Stimulated activated CD4-positive, alpha-beta T cell treated with anti-CD3 and anti-CD28 coated beads, Interleukin-1b, Interleukin-23, amount 100 ng/mL, for 4 hours (primary cell): ENCODE measurements around the gene HSD11B1L.

Source experiments
- DNase-seq, 2 donors: peaks; one replicate each; pipeline ENCODE4 v3.0.0-alpha.2; 2020; ENCODE audit warnings: low read depth in 2 of 2

Gene HSD11B1L

GRCh38 chr19:5666921-5667610, 13.8 kb upstream of the HSD11B1L start:
- no peak for DNase-seq

- DNase-seq: no peak
Measured at GRCh38 chr19:5667751-5668271, 13.0 kb upstream of the HSD11B1L start.

- no peak for DNase-seq
Measured at GRCh38 chr19:5669212-5669611, 11.6 kb upstream of the HSD11B1L start.

- DNase-seq: no peak
Measured at GRCh38 chr19:5671600-5671999, 9.2 kb upstream of the HSD11B1L start.

- DNase-seq: no peak
Measured at GRCh38 chr19:5672708-5673459, 7.9 kb upstream of the HSD11B1L start.

GRCh38 chr19:5673752-5674151, 7.1 kb upstream of the HSD11B1L start:
- DNase-seq: no peak

- no peak for DNase-seq
Measured at GRCh38 chr19:5674714-5675113, 6.1 kb upstream of the HSD11B1L start.

GRCh38 chr19:5676105-5676771, 4.6 kb upstream of the HSD11B1L start:
- no peak for DNase-seq

GRCh38 chr19:5676772-5677105, 4.1 kb upstream of the HSD11B1L start:
- no peak for DNase-seq

GRCh38 chr19:5677136-5677535, 3.7 kb upstream of the HSD11B1L start:
- no peak for DNase-seq

GRCh38 chr19:5677580-5677979, 3.2 kb upstream of the HSD11B1L start:
- no peak for DNase-seq

GRCh38 chr19:5678071-5678718, 2.6 kb upstream of the HSD11B1L start:
- DNase-seq: no peak

GRCh38 chr19:5679289-5680083, 1.3 kb upstream of the HSD11B1L start:
- DNase-seq: no peak

GRCh38 chr19:5680084-5680436, 767 bp upstream of the HSD11B1L start:
- DNase-seq: no peak

- no peak for DNase-seq
Measured at GRCh38 chr19:5681391-5682106, 722 bp downstream of the HSD11B1L start.

GRCh38 chr19:5682107-5682482, 1.3 kb downstream of the HSD11B1L start:
- no peak for DNase-seq

GRCh38 chr19:5683177-5683886, 2.5 kb downstream of the HSD11B1L start:
- DNase-seq: no peak

- DNase-seq: no peak
Measured at GRCh38 chr19:5684694-5685430, 4.0 kb downstream of the HSD11B1L start.

- DNase-seq: no peak
Measured at GRCh38 chr19:5686326-5686646, 5.5 kb downstream of the HSD11B1L start.
